Glutamatergic neuron (in vitro differentiated cells): ENCODE measurements around the gene FAM83D. TPM values are rescaled to one million over a fixed set of nuclear protein-coding genes. Genes with fewer than 3 reads are reported as not detected.

Experiments used
- DNase-seq: peaks from one replicate; pipeline ENCODE4 v3.0.0; 2022
- H3K27ac Mint-ChIP-seq: one replicate; pipeline ENCODE4 v1.8.0; 2020; ENCODE audit warnings: mild to moderate bottlenecking, mixed read lengths, inconsistent platforms; ENCODE audit not compliant: unreplicated experiment
- H3K27me3 Mint-ChIP-seq: one replicate; pipeline ENCODE4 v1.8.0; 2020; ENCODE audit warnings: mild to moderate bottlenecking, moderate library complexity, mixed read lengths, inconsistent platforms; ENCODE audit not compliant: unreplicated experiment
- H3K36me3 Mint-ChIP-seq: one replicate; pipeline ENCODE4 v1.8.0; 2020; ENCODE audit warnings: mild to moderate bottlenecking, mixed read lengths, inconsistent platforms; ENCODE audit not compliant: unreplicated experiment
- H3K4me1 Mint-ChIP-seq: one replicate; pipeline ENCODE4 v1.8.0; 2020; ENCODE audit warnings: mild to moderate bottlenecking, low read depth, mixed read lengths, inconsistent platforms; ENCODE audit not compliant: unreplicated experiment
- H3K4me3 Mint-ChIP-seq: one replicate; pipeline ENCODE4 v1.8.0; 2020; ENCODE audit warnings: mild to moderate bottlenecking, mixed read lengths, inconsistent platforms; ENCODE audit not compliant: unreplicated experiment
- H3K9me3 Mint-ChIP-seq: one replicate; pipeline ENCODE4 v1.8.0; 2020; ENCODE audit warnings: mild to moderate bottlenecking, moderate library complexity, mixed read lengths, inconsistent platforms; ENCODE audit not compliant: unreplicated experiment
- CTCF ChIP-seq: fragments of 200-600 bp; sonication (generic); IDR thresholded peaks from one replicate; pipeline ENCODE4 v1.5.0; 2021; ENCODE audit not compliant: partially characterized antibody, unreplicated experiment
- total RNA-seq: library from RNA; stranded (reverse); fragmentation: NEBNext Ultra II Directional; extraction: Animal tissue kit (Norgen Biotek cat#: 25700); gene quantifications from one replicate; pipeline ENCODE4 v1.2.1, GENCODE V29; 2021; ENCODE audit not compliant: unreplicated experiment

FAM83D gene
- total RNA-seq, 1 donor from 2014 or later, result 4.9 TPM

GRCh38 chr20:38979434-38979833, 53.2 kb downstream of the FAM83D start:
- no peaks in the 10 kb centered on the region for H3K27me3 Mint-ChIP-seq
- H3K4me1 Mint-ChIP-seq, result no peaks in the 10 kb centered on the region
- H3K4me3 Mint-ChIP-seq, result no peak overlapping the region
- no peak for TF ChIP-seq CTCF
- no peaks in the 10 kb centered on the region for H3K9me3 Mint-ChIP-seq
- DNase-seq, result no peak
- no peaks in the 10 kb centered on the region for H3K36me3 Mint-ChIP-seq
- H3K27ac Mint-ChIP-seq, result no peak overlapping the region

- Mint-ChIP-seq H3K9me3 (no peaks in the 10 kb centered on the region), H3K27ac (no peak overlapping the region), H3K4me3 (no peak overlapping the region), H3K36me3 (no peaks in the 10 kb centered on the region), H3K27me3 (no peaks in the 10 kb centered on the region), H3K4me1 (no peaks in the 10 kb centered on the region)
- no peak for DNase-seq
- no peak for TF ChIP-seq CTCF
Observed at GRCh38 chr20:38979842-38980241, 53.6 kb downstream of the FAM83D start.

DNA sequence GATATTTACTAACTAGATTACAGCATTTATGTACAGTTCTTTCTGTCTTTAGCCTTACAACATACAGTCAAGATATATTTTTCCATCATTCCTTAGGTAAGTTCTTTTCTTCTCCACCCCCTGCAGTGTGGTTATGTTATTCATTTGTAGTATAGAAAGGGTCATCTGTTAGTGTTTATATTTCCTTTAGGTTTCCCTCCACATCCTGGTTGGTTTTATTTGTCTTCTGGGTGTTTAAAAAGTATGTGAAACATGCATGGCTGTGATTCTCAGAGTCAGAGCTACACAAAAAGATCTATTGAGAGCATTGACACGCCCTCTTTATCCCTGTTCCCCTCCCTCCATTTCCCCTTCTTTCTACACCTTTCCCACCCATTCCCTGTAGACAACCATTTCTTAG, 56.1 kb downstream of the FAM83D start:
- H3K36me3 Mint-ChIP-seq, result no peaks in the 10 kb centered on the region
- DNase-seq, result no peak
- no peak for TF ChIP-seq CTCF
- H3K9me3 Mint-ChIP-seq, result no peaks in the 10 kb centered on the region
- no peak overlapping the region for H3K27ac Mint-ChIP-seq
- no peaks in the 10 kb centered on the region for H3K4me1 Mint-ChIP-seq
- H3K27me3 Mint-ChIP-seq, result no peaks in the 10 kb centered on the region
- H3K4me3 Mint-ChIP-seq, result no peak overlapping the region

DNA sequence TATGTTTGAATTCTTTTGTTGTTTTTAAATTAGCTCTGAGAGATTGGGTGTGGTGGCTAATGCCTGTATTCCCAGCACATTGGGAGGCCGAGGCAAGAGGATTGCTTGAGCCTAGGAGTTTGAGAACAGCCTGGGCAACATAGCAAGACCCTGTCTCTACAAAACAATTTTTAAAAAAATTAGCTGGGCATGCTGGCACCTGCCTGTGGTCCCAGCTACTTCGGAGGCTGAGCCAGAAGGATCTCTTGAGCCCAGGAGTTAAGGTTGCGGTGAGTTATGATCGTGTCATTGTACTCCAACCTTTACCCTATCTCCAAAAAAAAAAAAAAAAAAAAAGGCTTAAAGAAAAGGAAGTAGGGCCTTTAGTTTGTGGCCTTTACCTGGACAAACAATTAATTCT, 58.8 kb downstream of the FAM83D start:
- Mint-ChIP-seq H3K36me3 (peaks cover 3% of the 10 kb centered on the region), H3K9me3 (no peaks in the 10 kb centered on the region), H3K27ac (no peak overlapping the region), H3K4me1 (peaks cover 7% of the 10 kb centered on the region), H3K4me3 (no peak overlapping the region), H3K27me3 (no peaks in the 10 kb centered on the region)
- no peak for TF ChIP-seq CTCF
- DNase-seq, result no peak

- H3K4me3 Mint-ChIP-seq, result no peak overlapping the region
- no peak for TF ChIP-seq CTCF
- no peak for DNase-seq
- H3K36me3 Mint-ChIP-seq, result peaks cover 3% of the 10 kb centered on the region
- H3K27me3 Mint-ChIP-seq, result no peaks in the 10 kb centered on the region
- H3K4me1 Mint-ChIP-seq, result peaks cover 7% of the 10 kb centered on the region
- H3K9me3 Mint-ChIP-seq, result no peaks in the 10 kb centered on the region
- H3K27ac Mint-ChIP-seq, result no peak overlapping the region
Observed at GRCh38 chr20:38985603-38986170, 59.5 kb downstream of the FAM83D start.
